Upper lobe of right lung (tissue), 1 donor: Measurements from ENCODE around the gene ANXA4. TPM values are rescaled to one million over a fixed set of nuclear protein-coding genes. Genes with fewer than 3 reads are reported as not detected.
"Not testable (repeated sequence)": the region's sequence is repeated elsewhere in the genome, so short reads cannot be mapped to it uniquely, and the experiment has no call there.

Experiments used
- ATAC-seq: fragments of 200-7000 bp; cut with Tn5 transposase; one replicate; pipeline ENCODE4 v1.9.1; 2020; ENCODE audit warnings: mild to moderate bottlenecking, moderate library complexity
- DNase-seq: peaks from one replicate; pipeline ENCODE4 v3.0.0-alpha.2; 2020
- H3K27ac ChIP-seq: fragments of 200-600 bp; one replicate; pipeline ENCODE4 v1.8.0; 2022
- H3K27me3 ChIP-seq: fragments of 200-600 bp; one replicate; pipeline ENCODE4 v1.8.0; 2022; ENCODE audit warnings: mild to moderate bottlenecking
- H3K36me3 ChIP-seq: fragments of 200-600 bp; one replicate; pipeline ENCODE4 v1.8.0; 2022
- H3K4me1 ChIP-seq: fragments of 200-600 bp; one replicate; pipeline ENCODE4 v1.8.0; 2022
- H3K4me3 ChIP-seq: fragments of 200-600 bp; one replicate; pipeline ENCODE4 v1.8.0; 2022; ENCODE audit warnings: mild to moderate bottlenecking
- H3K9me3 ChIP-seq: fragments of 200-600 bp; one replicate; pipeline ENCODE4 v1.8.0; 2022
- CTCF ChIP-seq: fragments of 200-600 bp; IDR thresholded peaks from one replicate; pipeline ENCODE4 v1.8.0; 2022; ENCODE audit warnings: antibody characterized with exemption
- intact Hi-C: fragments of 100-400 bp; cut with DNase I; formaldehyde crosslinking; loops from one replicate; pipeline ENCODE4 v1.11.0; 2022
- total RNA-seq: library from RNA; stranded (reverse); fragmentation: NEBNext Ultra II Directional; extraction: Animal tissue kit (Norgen Biotek cat#: 25700); gene quantifications from one replicate; pipeline ENCODE4 v1.2.1, GENCODE V29; 2021
- donor health status: DM: no; HTN: yes; CAD: no; lungs with severe emphysema.

ANXA4 gene
- total RNA-seq, 1 donor from 2014 or later = 181 TPM

GRCh38 chr2:69735686-69736085, 6.2 kb upstream of the ANXA4 start:
- TF ChIP-seq CTCF = no peak
- H3K9me3 ChIP-seq = no peaks in the 10 kb centered on the region
- H3K4me3 ChIP-seq = no peak overlapping the region
- no peaks in the 10 kb centered on the region for H3K36me3 ChIP-seq
- ATAC-seq (peak; percentile 9), DNase-seq (no peak)
- H3K27ac ChIP-seq = no peak overlapping the region
- H3K4me1 ChIP-seq = peaks cover 6% of the 10 kb centered on the region
- no peaks in the 10 kb centered on the region for H3K27me3 ChIP-seq
- intact Hi-C loops = no loop called here

- H3K4me1 ChIP-seq = peaks cover 15% of the 10 kb centered on the region
- H3K4me3 ChIP-seq, H3K27ac ChIP-seq, H3K27me3 ChIP-seq, H3K9me3 ChIP-seq, intact Hi-C loops, ATAC-seq, H3K36me3 ChIP-seq, DNase-seq: not testable (repeated sequence)
Measured at GRCh38 chr2:69738149-69738548, 3.8 kb upstream of the ANXA4 start.

- H3K9me3 ChIP-seq = no peaks in the 10 kb centered on the region
- no peaks in the 10 kb centered on the region for H3K27me3 ChIP-seq
- ATAC-seq = no peak
- H3K4me3 ChIP-seq = peak overlapping the region; percentile 99
- intact Hi-C loops = no loop called here
- no peak for TF ChIP-seq CTCF
- no peaks in the 10 kb centered on the region for H3K36me3 ChIP-seq
- peak overlapping the region; percentile 90 for H3K27ac ChIP-seq
- peak; percentile 74 for DNase-seq
- peaks cover 33% of the 10 kb centered on the region for H3K4me1 ChIP-seq
Measured at GRCh38 chr2:69740502-69740951, 1.4 kb upstream of the ANXA4 start.

- Histone ChIP-seq H3K27me3 (no peaks in the 10 kb centered on the region), H3K9me3 (no peaks in the 10 kb centered on the region), H3K4me1 (peaks cover 33% of the 10 kb centered on the region), H3K4me3 (peak overlapping the region; percentile 99), H3K27ac (peak overlapping the region; percentile 90), H3K36me3 (no peaks in the 10 kb centered on the region)
- TF ChIP-seq CTCF = no peak
- ATAC-seq (peak; percentile 45), DNase-seq (peak; percentile 78)
- intact Hi-C loops = no loop called here
Measured at GRCh38 chr2:69741229-69741574, 732 bp upstream of the ANXA4 start.

- no peak for TF ChIP-seq CTCF
- Histone ChIP-seq H3K9me3 (no peaks in the 10 kb centered on the region), H3K4me1 (peaks cover 34% of the 10 kb centered on the region), H3K36me3 (no peaks in the 10 kb centered on the region), H3K27ac (peak overlapping the region; percentile 90), H3K27me3 (no peaks in the 10 kb centered on the region), H3K4me3 (peak overlapping the region; percentile 99)
- DNase-seq (no peak), ATAC-seq (peak; percentile 55)
- intact Hi-C loops = no loop called here
Measured at GRCh38 chr2:69742322-69742952, 503 bp downstream of the ANXA4 start.

GRCh38 chr2:69743847-69744264, 1.9 kb downstream of the ANXA4 start:
- no peak for ATAC-seq
- intact Hi-C loops = no loop called here
- Histone ChIP-seq H3K27ac (peak overlapping the region; percentile 90), H3K36me3 (no peaks in the 10 kb centered on the region), H3K4me3 (peak overlapping the region; percentile 99), H3K9me3 (no peaks in the 10 kb centered on the region), H3K27me3 (no peaks in the 10 kb centered on the region), H3K4me1 (peaks cover 37% of the 10 kb centered on the region)
- no peak for DNase-seq
- no peak for TF ChIP-seq CTCF
